Body of pancreas (tissue), 4 donors: Measurements from ENCODE around the gene PCBP3.

Experiments used
- POLR2A ChIP-seq, 3 donors: fragments of 450-650 bp; IDR thresholded peaks; one replicate each; pipeline ENCODE4 v1.6.1; 2016; ENCODE audit warnings: antibody characterized with exemption in 3 of 3, mild to moderate bottlenecking in 2 of 3
- TF ChIP-seq, protein P1 (sequence below), 7 experiments: fragments of 450-650 bp in 4 of 7; fragments of 200-600 bp in 3 of 7; sonication (generic) in 3 of 7; IDR thresholded peaks; one replicate each; pipeline ENCODE4 v1.5.1; 2016 to 2019; ENCODE audit warnings: antibody characterized with exemption in 7 of 7

DNA sequence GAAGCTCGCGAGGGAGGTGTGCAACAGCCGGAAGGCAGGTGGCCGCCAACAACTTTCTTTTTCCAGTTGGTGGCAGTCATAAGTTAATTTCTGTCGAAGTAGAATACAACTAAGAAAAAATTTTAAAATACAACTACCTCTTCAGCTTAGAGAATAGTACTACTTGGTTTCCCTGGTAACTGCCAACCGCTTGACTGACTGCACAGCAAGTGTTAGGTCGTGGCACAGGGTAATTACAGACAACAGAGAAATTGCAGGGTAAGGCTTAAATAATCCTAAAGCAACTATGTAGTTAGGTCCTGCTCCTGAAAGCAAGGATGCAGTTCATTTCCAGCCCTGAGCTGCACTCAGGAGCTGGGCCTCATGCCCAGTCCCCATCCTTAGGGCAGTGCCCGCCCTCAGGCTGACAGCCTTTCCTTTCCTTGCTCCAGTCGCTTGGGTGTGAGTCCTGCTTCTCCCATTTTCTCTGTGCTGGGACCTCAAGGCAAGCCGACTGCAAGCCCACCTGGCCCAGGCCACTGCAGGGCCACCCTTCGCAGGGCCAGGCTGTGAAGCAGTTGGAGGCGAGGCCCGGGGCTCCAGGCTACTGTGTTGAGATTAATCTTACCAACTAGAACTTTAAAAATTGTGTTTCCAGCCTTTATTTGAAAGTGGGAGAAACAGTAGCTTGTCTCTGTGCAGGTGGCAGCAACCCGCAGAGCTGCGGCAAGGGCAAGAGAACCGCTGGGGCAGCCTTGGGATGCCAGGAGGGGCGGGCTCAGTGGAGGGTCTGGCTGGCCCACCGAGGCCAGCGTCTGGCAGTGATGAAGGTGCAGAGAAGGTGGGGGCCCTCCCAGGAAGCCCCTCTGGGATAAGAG, 148.3 kb downstream of the PCBP3 start:
- TF ChIP-seq, protein P1, sequence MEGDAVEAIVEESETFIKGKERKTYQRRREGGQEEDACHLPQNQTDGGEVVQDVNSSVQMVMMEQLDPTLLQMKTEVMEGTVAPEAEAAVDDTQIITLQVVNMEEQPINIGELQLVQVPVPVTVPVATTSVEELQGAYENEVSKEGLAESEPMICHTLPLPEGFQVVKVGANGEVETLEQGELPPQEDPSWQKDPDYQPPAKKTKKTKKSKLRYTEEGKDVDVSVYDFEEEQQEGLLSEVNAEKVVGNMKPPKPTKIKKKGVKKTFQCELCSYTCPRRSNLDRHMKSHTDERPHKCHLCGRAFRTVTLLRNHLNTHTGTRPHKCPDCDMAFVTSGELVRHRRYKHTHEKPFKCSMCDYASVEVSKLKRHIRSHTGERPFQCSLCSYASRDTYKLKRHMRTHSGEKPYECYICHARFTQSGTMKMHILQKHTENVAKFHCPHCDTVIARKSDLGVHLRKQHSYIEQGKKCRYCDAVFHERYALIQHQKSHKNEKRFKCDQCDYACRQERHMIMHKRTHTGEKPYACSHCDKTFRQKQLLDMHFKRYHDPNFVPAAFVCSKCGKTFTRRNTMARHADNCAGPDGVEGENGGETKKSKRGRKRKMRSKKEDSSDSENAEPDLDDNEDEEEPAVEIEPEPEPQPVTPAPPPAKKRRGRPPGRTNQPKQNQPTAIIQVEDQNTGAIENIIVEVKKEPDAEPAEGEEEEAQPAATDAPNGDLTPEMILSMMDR (IDR thresholded peaks at IDR 0.05), result no peak
- TF ChIP-seq POLR2A (IDR thresholded peaks at IDR 0.05), result no peak
